ENCODE measurements around the gene TMPRSS2. TPM values are rescaled to one million over a fixed set of nuclear protein-coding genes. Genes with fewer than 3 reads are reported as not detected.

The TMPRSS2 gene
- total RNA-seq, 4 donors from 2014 or later: not detected

Small RNA genes lying within 50 kb of the gene (small RNA-seq; reads per million reads assigned to genes)
- gene RF00421: not detected

Other genes starting within 250 kb of the TMPRSS2 start
- gene FAM3B, start 191.4 kb downstream of the TMPRSS2 start, total RNA-seq: 1 to 10 TPM in 2 of 4 donors, under 1 TPM in 1, not detected in 1; 0.72 to 1.8 (median 1.2) TPM
- gene MX2, start 146.1 kb downstream of the TMPRSS2 start, total RNA-seq: 10 to 100 TPM; 11.9 to 39.6 (median 28.7) TPM
- 10 to 100 TPM in 3 of 4 donors, 1 to 10 TPM in 1; 8.5 to 87.3 (median 44.8) TPM for gene MX1, start 81.9 kb downstream of the TMPRSS2 start, total RNA-seq